GM19372 (cell line): ENCODE data around the gene MUC4.
"Not testable (repeated sequence)": the region's sequence is repeated elsewhere in the genome, so short reads cannot be mapped to it uniquely, and the experiment has no call there.

Source experiments
- ATAC-seq: cut with Tn5 transposase; IDR thresholded peaks from one replicate; pipeline ENCODE4 v1.9.1; 2021; ENCODE audit warnings: mild to moderate bottlenecking, low read depth, moderate library complexity; ENCODE audit not compliant: unreplicated experiment

The MUC4 gene

GRCh38 chr3:195750797-195751520, 60.8 kb downstream of the MUC4 start:
- ATAC-seq: no peak

GRCh38 chr3:195749101-195749500, 62.6 kb downstream of the MUC4 start:
- not testable (repeated sequence) for ATAC-seq

- no peak for ATAC-seq
These were observed 63.1 kb downstream of the MUC4 start for GRCh38 chr3:195748661-195749060.

GRCh38 chr3:195746751-195747150, 65.0 kb downstream of the MUC4 start:
- ATAC-seq: no peak

GRCh38 chr3:195746346-195746745, 65.4 kb downstream of the MUC4 start:
- no peak for ATAC-seq

- ATAC-seq: no peak
These were observed 67.3 kb downstream of the MUC4 start for GRCh38 chr3:195744437-195744836.

GRCh38 chr3:195739561-195740111, 72.1 kb downstream of the MUC4 start:
- ATAC-seq: no peak

GRCh38 chr3:195738274-195739044, 73.3 kb downstream of the MUC4 start:
- no peak for ATAC-seq

- not testable (repeated sequence) for ATAC-seq
These were observed 73.9 kb downstream of the MUC4 start for GRCh38 chr3:195737782-195738181.

GRCh38 chr3:195736866-195737490, 74.8 kb downstream of the MUC4 start:
- no peak for ATAC-seq

- no peak for ATAC-seq
These were observed 76.6 kb downstream of the MUC4 start for GRCh38 chr3:195735036-195735695.

- ATAC-seq: no peak
These were observed 78.8 kb downstream of the MUC4 start for GRCh38 chr3:195732940-195733339.

- no peak for ATAC-seq
These were observed 80.3 kb downstream of the MUC4 start for GRCh38 chr3:195731356-195731905.

- ATAC-seq: no peak
These were observed 82.1 kb downstream of the MUC4 start for GRCh38 chr3:195729476-195730251.

GRCh38 chr3:195728789-195729188, 82.9 kb downstream of the MUC4 start:
- ATAC-seq: not testable (repeated sequence)

- no peak for ATAC-seq
These were observed 84.0 kb downstream of the MUC4 start for GRCh38 chr3:195727606-195728195.

GRCh38 chr3:195725916-195726740, 85.6 kb downstream of the MUC4 start:
- ATAC-seq: not testable (repeated sequence)

GRCh38 chr3:195724363-195724762, 87.4 kb downstream of the MUC4 start:
- not testable (repeated sequence) for ATAC-seq
